Erythroblast (primary cell): Measurements from ENCODE around the gene HPCAL1.
"Not testable (repeated sequence)": the region's sequence is repeated elsewhere in the genome, so short reads cannot be mapped to it uniquely, and the experiment has no call there.

Experiments used
- DNase-seq, 2 experiments: peaks; one replicate each; lab custom pipeline; 2025; lab: John Stamatoyannopoulos, UW
- GATA1 ChIP-seq: IDR thresholded peaks from 2 replicates; pipeline ENCODE4 v1.6.1; 2011; ENCODE audit warnings: low read depth, mild to moderate bottlenecking, control low read depth, low read length, moderate library complexity
- POLR2A ChIP-seq: IDR thresholded peaks from 2 replicates; pipeline ENCODE4 v1.6.1; 2011; ENCODE audit warnings: mild to moderate bottlenecking, low read length

Gene HPCAL1

GRCh38 chr2:10433947-10434885 lies 131.5 kb downstream of the HPCAL1 start:
- DNase-seq, result peak in 1 of 2 experiments; percentile 43
- TF ChIP-seq GATA1 (no peak), POLR2A (no peak)

DNA sequence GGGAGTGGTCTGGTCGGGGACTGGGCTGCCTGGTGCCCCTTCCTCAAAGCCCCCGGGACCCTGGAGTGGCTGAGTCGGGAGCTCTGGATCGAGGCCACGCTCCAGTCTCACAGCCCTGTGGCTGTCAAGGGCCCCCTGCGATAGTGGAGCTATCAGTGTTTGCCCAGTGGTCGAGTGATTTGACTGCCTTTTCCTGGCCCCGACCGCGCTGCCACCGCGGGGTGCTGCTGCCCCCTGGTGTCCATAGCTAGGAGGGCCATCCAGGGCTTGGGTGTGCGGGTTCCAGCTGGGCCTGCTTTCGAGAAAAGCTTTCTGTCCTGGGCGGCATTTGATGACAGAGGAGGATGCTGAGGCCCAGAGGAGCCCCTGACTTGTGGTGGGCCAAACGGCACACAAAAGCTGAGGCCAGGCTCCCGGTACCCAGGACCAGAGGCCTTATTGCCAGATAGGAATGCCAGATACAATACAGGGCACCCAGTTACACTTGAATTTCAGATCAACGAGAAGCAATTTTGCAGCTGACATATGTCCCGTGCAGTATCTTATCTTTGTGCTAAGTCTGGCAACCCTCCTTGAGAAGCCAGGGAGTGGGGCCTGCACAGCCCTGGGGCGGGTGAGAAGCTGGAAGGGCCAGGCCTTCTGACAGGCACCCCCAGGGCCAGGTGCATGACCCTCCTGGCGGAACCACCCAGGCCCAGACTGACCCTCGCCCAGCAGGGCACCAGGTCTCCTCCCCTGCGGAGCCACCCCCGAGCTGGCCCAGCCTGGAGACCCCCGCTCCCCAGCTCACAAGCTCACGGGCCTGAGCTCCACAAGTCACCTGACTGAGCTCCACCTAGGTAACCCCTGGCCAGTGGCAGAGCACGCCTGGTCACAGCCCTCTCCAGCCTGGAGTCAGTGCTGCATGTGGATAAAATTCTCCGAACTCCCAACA lies 132.4 kb downstream of the HPCAL1 start:
- DNase-seq, result peak; percentile 92

GRCh38 chr2:10435820-10436204 lies 133.1 kb downstream of the HPCAL1 start:
- no peak for DNase-seq
- TF ChIP-seq POLR2A, result no peak
- no peak for TF ChIP-seq GATA1

More for the DNA sequence above, 132.4 kb downstream of the HPCAL1 start:
- no peak for TF ChIP-seq GATA1
- no peak for TF ChIP-seq POLR2A

- no peak for DNase-seq
- TF ChIP-seq GATA1, result no peak
- TF ChIP-seq POLR2A, result no peak
These were observed 133.9 kb downstream of the HPCAL1 start for GRCh38 chr2:10436583-10437110.

- TF ChIP-seq GATA1 (no peak), POLR2A (no peak)
- no peak for DNase-seq
These were observed 135.1 kb downstream of the HPCAL1 start for GRCh38 chr2:10437806-10438205.

- TF ChIP-seq GATA1 (no peak), POLR2A (no peak)
- no peak for DNase-seq
These were observed 136.0 kb downstream of the HPCAL1 start for GRCh38 chr2:10438688-10439087.

DNA sequence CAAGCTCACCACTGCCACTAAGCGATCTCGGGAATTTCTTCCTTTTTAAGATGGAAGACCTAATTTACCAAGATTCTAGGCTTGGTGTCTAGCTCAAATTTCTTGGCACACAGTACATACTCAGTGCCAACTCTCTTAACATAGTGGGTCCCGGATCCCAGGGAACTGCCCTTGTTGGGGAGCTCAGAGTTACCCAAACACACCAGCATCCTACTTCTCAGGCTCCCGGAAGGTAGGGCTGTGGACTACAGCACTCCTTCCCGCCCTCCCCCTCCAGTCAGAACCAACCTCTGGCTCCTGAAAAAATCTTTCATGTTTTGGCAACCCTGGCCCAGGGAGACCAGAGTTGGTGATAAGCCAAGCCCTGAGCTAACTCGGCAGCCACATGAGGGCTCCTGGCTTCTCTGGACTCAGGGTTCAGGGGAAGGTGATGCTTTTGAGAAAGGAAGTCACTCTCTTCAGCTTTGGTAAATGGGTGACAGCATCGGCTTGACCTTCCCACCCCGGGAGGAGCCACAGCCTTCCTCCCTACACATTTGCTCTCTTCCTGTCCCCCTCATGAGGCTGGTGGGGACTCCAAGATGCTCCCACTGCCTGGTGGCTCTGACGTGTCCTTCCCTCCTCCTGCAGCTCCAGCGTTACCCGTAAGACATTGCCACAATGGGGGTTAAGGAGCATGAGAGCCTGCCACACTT lies 136.6 kb downstream of the HPCAL1 start:
- TF ChIP-seq GATA1, result no peak
- peak; percentile 20 for TF ChIP-seq POLR2A
- DNase-seq, result no peak

GRCh38 chr2:10439971-10440370 lies 137.3 kb downstream of the HPCAL1 start:
- DNase-seq, result no peak
- TF ChIP-seq GATA1 (no peak), POLR2A (no peak)

DNA sequence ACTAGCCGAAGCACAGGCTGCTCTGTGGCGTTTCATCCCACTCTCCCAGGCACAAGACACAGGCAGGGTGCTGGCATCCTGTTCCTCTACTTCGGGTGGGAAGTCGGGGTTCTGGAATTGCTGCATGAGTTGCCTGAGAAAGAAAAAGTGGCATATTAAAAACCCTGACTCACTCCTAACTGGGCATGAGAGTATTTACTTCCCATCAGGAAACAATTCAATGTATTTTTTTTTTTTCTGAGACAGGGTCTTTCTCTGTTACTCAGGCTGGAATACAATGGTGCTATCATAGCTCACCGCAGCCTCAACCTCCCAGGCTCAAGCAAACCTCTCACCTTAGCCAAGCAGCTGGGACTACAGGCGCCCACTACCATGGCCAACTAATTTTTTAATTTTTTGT lies 138.0 kb downstream of the HPCAL1 start:
- TF ChIP-seq POLR2A (no peak), GATA1 (no peak)
- DNase-seq, result no peak

GRCh38 chr2:10441948-10442347 lies 139.2 kb downstream of the HPCAL1 start:
- no peak for TF ChIP-seq POLR2A
- TF ChIP-seq GATA1, result no peak

GRCh38 chr2:10442469-10443126 lies 139.9 kb downstream of the HPCAL1 start:
- DNase-seq, result not testable (repeated sequence)

More at GRCh38 chr2:10441948-10442347, 139.2 kb downstream of the HPCAL1 start:
- no peak for DNase-seq

- no peak for DNase-seq
- TF ChIP-seq POLR2A (no peak), GATA1 (no peak)
These were observed 141.8 kb downstream of the HPCAL1 start for GRCh38 chr2:10444463-10444862.

DNA sequence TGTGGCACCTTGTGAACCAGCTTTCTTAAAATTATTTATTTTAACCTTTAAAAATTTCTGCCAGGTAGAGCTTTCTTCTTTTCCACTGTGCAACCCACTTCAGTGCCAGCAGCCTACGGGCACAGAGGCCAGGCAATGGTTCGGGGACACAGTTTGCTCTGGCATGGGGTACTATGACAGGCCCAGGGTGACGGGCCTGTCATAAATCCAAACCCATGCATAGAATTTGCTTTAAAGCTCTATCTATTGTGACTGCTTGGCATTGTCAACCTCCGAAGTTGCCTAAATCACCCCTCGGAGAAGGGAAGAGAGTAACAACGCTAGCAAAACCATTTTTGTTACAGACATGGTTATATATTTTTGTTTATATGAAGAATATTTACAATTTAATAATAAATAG lies 143.9 kb downstream of the HPCAL1 start:
- TF ChIP-seq POLR2A (no peak), GATA1 (no peak)
- DNase-seq, result peak in 1 of 2 experiments; percentile 37
